Uterus (tissue), 2 donors: ENCODE data around the gene CTCFL.

Source experiments
- POLR2A ChIP-seq, 2 donors: fragments of 450-650 bp; IDR thresholded peaks; one replicate each; pipeline ENCODE4 v1.6.1; 2016; ENCODE audit warnings: antibody characterized with exemption in 2 of 2, mild to moderate bottlenecking in 1 of 2, moderate library complexity in 1 of 2
- TF ChIP-seq, protein P1 (sequence below), 4 experiments: fragments of 200-600 bp in 2 of 4; fragments of 450-650 bp in 2 of 4; sonication (generic) in 2 of 4; IDR thresholded peaks; one replicate each; pipeline ENCODE4 v1.5.1; 2016 to 2019; ENCODE audit warnings: antibody characterized with exemption in 4 of 4, mild to moderate bottlenecking in 2 of 4, moderate library complexity in 1 of 4

DNA sequence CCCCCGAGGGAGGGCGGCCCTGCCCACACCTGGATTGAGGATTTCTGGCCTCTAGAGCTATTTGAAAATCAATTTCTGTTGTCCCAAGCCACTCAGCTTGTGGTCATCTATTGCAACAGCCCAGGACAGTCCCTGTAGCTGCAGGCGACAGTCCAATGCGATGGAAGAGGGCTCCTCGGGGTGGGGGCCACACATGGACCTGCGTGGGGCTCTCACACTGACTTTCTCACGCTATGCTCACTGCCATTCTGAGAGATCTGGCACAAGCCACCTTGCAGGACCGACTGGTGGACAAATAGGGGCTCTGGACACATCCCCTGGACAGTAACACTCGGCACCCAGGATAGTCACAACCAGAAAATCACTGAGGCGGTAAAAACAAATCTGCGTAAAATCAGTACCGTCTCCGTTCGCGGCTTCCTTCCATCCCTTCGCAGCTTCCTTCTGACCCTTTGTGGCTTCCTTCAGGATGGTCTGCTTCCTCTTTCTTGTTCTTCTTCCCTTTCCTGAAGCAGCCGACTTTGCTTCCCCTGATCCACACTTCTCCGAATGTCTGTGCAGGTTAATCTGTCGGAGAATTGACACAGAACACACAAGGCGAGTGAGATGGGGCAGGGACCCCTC, 21.8 kb downstream of the CTCFL start:
- TF ChIP-seq, protein P1, sequence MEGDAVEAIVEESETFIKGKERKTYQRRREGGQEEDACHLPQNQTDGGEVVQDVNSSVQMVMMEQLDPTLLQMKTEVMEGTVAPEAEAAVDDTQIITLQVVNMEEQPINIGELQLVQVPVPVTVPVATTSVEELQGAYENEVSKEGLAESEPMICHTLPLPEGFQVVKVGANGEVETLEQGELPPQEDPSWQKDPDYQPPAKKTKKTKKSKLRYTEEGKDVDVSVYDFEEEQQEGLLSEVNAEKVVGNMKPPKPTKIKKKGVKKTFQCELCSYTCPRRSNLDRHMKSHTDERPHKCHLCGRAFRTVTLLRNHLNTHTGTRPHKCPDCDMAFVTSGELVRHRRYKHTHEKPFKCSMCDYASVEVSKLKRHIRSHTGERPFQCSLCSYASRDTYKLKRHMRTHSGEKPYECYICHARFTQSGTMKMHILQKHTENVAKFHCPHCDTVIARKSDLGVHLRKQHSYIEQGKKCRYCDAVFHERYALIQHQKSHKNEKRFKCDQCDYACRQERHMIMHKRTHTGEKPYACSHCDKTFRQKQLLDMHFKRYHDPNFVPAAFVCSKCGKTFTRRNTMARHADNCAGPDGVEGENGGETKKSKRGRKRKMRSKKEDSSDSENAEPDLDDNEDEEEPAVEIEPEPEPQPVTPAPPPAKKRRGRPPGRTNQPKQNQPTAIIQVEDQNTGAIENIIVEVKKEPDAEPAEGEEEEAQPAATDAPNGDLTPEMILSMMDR (IDR thresholded peaks at IDR 0.05) = no peak
- no peak for TF ChIP-seq POLR2A (IDR thresholded peaks at IDR 0.05)
